Stimulated activated CD8-positive, alpha-beta memory T cell treated with anti-CD3 and anti-CD28 coated beads, Interleukin-4, amount 100 ng/mL, for 4 hours (primary cell): ENCODE measurements around the gene ERN1.
A peak's percentile ranks its signal among the peaks of the same experiment; 100 is the strongest.
"Not testable (repeated sequence)": the region's sequence is repeated elsewhere in the genome, so short reads cannot be mapped to it uniquely, and the experiment has no call there.

Experiments used
- DNase-seq, 2 donors: peaks; one replicate each; pipeline ENCODE4 v3.0.0-alpha.2; 2020; ENCODE audit warnings: low read depth in 2 of 2, low spot score in 1 of 2

The ERN1 gene

DNA sequence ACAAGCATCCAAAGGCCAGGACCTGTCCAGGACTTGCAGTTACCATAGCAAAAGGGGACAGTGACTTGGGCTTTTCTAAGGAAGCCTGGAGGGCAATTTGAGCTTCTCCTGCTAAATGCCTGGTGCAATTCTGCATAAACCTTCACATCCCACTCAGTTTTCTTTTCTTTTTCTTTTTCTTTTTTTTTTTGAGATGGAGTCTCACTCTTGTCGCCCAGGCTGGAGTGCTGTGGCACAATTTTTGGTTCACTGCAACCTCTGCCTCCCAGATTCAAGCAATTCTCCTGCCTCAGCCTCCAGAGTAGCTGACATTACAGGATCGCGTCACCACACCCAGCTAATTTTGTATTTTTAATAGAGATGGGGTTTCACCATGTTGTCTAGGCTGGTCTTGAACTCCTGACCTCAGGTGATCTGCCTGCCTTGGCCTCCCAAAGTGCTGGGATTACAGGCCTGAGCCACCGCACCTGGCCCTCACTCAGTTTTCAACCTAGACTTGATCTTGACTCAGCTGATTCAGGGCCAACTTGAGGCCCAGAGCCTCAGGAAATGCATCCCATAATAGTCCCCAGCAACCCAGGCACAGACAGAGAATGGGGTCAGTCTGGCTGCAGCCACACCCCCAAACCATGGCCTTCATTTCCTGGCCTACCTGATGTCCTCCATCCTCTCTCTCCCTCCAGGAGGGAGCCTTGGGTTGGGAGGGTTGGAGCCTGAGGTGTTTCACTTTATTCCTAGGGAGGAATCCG, 122.7 kb downstream of the ERN1 start:
- DNase-seq, result not testable (repeated sequence)

DNA sequence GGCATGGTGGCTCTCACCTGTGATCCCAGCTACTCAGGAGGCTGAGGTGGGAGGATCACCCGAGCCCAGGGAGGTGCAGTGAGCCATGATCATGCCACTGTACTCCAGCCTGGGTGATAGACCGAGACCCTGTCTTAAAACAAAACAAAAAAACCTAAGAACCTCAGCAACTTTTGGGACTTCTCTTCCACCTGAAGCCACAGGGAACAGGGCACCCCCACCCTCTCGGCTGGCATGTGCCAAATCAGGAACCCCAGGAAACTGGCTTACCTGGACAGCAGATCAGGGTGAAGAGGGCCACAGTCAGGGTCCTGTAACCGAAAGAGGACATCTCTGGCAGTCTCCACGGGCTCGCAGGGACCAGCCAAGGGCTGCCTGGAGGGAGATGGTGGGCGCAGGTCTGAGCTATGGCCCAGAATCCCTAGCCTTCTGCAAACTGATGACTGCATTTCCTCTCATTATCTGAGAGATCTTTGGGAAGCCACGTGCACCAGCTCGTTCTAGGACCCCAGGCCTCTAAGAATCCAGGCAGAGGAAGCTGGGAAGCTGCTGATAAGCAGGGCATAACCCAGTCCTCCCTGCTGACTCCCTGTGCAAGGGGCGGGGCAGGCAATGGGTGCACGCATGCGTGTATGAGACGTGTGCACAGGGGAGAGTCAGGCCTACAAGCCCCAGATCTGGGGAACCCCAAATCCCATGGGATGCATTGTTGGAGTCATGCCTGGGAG, 123.4 kb downstream of the ERN1 start:
- DNase-seq, result no peak

DNA sequence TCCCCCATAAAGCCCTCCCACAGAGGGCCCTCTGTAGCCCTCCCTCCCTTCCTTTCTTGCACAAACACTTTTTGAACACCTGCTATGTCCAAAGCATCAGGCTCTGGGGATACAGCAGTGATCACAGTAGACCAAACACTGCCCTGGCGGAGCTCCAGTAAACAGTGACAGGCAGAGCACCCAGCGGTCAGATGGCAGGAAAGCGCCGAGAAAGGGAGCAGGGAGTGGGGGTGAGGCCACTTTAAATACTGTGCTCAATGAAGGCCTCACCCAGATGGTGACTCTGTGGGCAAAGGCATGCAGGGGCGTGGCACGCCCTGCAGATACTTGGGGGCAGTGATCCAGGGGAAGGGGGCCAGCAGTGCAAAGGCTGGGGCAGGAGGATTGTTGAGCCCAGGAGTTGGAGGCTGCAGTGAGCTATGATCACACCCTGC, 124.2 kb downstream of the ERN1 start:
- DNase-seq, result no peak

DNA sequence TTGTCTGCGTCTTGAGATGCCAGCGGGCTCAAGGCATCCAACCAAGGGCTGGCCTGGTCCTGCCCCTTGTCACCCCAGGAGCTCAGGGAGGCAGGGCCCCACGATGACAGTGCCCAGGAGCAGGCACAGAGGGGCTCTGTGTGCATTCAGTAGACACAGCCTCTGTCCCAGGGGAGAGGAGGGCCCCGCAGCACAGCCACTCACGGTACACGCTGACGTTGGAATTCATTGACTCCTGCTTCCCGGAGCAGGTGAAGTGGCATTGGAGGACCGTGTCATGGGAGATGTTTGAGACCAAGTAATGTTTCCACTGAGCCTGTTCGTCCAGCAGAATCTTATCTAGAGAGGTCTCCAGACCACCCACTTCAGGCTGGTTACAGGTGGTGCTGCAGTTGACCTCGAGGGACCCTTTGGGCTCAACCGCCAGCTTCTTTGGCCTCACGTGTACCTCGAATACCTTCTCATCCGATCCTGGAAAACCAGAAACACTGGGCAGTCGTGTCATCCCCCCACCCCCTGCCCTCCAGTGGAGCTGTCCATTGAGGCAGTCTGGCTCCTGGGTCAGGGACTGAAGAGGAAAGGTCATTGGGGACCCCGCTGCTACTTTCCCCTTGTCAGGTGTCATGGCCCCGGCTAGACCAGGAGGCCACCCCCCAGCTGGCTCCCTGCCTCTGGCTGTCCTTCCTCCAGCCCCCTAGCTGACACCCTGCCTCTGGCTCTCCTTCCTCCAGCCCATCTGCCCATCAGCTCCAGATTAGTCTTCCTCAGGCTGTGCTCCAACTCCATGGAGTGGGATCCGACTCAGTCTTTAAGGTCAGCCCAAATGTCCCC, 124.8 kb downstream of the ERN1 start:
- no peak for DNase-seq

DNA sequence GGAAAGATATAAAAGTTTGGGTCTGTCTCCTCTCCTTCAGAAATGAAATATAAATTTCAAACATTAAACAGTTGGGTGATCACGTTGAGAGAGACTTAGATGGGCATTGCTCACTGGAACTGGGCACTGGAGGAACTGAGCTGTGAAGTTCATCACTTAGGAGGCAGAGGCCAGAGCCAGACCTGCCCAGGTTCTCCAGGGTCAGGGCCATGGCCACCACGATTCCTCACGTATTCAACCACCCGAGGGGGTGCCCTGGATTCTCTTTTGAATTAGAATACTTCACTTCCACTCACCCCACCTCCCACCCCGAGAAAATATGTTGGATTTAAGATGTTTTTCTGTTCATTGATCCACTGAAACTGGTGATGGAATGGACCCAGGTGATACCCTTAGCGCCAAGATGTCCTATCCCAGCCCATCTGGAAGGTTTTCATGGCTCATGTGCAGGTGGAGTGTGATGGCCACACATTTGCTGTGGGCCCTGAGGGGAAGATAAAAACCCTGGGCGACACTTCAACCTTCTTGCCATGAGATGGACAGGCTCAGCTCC, 125.7 kb downstream of the ERN1 start:
- no peak for DNase-seq

DNA sequence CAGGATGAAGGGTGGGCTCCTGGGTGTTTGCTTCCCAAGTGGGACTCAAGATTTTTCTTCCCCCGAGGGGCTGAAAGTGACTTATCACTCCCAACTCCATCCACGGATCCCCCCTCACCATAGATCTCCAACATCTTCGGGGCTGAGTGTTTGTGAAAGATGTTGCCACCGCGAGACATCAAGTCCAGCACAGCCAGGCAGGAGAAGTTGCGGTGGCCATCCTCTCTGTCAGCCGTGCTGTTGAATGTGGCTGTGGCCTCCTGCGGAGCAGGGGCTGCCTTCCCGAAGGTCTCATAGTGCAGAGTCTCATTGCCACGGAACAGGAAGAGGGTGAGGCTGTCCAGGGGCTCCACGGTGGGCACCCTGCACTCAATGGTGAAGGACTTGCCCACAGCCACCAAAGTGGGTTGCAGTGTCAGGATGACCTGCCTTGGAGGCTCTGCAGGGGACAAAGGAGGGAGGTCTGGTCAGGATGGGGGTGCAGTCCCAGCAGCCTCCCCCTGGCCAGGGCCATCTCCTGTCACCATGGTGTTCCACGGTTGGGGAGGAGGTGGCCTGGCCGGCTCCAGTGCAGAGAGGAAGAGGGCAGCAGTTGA, 126.3 kb downstream of the ERN1 start:
- no peak for DNase-seq

DNA sequence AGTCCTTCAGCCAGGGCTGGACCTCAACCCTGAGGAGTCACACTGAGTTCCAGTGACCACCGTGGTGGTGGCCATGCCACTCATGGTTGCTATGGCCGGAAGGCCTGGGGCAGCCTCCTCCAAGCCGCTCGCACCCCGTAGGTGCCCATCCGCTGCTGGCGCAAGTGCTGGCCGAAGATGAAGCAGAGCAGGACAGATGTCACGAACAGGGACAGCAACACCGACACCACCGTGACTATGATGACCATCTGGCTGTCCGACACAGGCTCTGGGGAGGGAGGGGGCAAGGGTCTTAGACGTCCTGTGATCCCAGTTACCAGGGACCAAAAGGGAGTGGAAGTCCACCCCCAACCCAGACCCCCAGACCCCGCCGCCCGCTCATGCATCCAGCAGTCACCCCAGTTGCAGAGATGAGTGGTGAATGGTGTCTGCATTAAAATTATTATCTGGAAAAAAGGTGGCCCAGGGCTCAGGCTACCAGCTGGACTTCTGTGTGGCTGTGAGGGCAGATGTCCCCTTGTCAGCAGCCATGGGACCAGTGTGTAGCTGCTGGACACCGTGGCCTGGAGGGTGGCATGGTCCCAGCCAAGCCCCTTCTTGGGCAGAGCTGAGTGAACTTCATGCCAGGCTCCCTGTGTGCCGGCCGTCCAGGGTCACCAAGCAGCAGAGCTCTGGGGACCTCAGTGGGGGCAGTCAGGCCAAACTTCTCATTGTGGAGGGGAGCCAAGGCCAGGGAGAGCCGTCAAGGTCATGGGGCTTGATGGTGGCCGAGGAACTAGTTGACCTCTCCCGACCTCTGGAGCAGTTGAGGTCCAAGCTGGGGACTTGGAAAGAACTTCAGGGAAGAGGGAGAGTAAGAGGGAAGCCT, 127.1 kb downstream of the ERN1 start:
- DNase-seq, result no peak

DNA sequence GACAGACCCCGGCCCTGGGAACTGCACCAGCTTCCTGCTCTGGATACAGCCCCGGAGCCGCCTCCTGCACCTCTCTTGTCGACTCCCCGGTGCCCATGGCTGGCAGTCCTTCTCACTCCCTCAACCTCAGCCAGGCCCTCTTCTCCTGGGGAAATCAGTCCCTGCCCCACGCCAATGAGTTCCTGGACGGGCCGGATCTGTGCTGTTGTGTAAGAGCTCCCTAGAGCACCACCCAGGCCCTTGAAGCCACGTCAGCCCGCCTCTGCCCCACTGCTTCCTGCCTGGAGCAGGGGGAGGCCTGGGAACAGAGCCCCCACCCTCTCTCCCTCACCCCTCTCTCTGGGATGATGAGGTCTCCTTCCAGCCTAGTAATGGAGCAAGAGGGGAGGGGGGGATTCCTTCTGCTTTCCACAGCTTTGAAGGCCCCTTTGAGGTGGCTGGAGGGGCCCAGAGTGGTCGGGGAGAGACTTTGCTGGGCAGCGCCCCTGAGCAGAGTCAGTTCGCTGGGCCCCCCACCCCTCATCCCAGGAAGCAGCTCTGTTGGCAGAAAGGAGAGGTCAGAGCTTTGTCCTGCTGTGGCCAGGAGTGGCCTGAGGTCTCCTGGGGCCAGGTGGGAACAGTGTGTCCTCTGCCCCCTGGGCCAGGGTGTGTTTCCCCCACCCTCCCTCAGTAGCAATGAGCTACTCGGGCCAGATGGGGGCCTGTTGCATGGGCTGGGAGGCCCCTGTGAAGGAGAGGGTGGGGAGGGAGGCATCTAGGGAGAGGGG, 128.0 kb downstream of the ERN1 start:
- DNase-seq, result no peak

DNA sequence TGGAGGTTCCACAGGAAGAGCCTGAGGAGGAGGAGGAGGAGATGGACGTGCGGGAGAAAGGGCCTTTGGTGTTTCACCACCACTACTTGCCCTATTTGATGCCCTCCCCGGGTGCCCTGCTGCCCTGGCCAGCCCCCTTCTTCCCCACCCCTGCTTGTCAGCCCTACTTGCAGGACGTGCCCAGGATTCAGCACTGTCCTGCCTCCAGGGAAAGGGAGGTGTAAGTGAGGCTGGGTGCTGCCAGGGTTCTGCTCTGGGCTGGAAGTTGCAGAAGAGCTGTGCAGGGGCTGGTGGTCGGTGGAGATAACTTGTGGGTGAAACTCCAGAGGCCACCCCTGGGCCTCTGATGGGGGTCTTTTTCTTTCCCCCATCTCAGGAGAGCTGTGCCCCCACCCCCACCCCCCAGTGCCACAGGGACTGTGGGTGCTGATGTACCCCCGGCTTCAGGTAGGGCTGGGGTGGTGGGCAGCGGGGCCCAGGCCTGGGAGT, 128.8 kb downstream of the ERN1 start:
- DNase-seq, result no peak

DNA sequence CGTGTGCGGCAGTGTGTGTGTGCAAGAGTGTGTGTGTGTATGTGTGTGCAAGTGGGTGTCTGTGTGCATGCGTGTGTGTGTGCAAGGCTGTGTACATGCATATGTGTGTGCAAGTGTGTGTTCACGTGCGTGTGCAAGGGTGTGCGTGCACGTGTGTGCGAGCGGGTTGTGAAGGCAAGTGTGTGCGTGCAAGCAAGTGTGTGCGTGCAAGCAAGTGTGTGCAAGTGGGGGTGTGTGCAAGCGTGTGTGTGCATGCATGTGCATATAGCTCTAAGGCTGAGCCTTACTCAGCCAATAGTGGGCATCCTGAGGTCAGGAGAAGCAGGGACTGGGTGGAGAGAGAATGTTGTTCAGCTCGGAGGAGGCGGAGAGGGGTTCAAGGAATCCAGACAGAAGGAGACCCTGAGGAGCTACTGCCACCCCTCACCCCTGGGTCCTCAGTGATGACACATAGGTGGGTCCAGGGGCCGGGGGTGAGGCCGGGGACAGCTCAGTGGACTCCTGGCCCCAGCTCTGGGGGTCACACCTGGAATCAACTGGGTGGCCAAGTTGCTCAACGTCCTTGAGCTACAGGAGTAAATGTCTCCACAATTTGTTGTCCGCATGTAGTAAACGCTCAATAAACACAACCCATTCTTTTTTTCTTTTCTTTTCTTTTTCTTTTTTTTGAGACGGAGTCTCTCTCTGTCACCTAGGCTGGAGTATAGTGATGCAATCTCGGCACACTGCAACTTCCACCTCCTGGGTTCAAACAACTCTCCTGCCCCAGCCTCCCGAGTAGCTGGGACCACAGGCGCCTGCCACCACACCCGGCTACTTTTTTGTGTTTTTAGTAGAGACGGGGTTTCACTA, 130.0 kb downstream of the ERN1 start:
- no peak for DNase-seq

DNA sequence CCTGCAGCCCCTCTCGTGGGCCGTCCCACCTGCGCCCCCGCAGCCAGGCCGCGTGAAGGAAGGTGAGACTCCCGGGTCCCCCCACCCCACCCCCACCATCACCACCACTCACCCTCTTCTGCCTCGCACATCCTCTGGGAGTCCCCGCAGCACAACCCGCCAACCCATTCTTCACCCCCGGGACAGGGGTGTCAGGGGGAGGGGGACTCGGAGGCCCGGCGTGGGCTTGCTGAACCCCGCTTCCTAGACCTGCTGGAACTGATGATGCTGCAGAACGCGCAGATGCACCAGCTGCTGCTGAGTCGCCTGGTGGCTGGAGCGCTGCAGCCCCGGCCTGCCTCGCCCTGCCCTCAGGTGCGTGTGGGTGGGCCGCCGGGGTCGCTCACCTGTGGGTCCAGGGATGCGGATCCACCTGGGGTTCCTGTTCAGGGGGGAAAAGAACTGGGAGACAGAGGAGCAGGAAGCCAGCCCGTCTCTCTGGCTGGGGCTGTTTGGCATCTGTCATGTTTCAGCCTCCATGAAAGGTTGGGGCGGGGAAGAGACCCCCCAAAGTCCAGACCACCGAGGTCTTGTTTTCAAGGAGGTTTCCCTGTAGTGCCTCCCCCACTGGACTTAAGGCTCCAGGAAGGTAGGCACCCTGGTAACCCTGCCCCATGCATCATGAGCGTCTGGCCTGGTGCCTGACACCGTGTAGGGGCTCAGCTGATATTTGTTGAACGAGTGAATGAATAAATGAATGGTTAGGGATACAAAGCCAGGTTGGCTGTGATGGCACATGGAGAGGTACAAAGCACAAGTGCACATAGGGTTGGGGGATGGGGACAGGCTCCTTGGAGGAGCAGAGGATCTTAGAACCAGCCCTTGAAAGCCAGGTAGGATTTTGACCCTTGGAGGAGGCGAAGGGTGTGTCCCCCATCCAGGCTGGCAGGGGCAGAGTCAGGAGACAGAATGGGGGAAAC, 130.9 kb downstream of the ERN1 start:
- no peak for DNase-seq

DNA sequence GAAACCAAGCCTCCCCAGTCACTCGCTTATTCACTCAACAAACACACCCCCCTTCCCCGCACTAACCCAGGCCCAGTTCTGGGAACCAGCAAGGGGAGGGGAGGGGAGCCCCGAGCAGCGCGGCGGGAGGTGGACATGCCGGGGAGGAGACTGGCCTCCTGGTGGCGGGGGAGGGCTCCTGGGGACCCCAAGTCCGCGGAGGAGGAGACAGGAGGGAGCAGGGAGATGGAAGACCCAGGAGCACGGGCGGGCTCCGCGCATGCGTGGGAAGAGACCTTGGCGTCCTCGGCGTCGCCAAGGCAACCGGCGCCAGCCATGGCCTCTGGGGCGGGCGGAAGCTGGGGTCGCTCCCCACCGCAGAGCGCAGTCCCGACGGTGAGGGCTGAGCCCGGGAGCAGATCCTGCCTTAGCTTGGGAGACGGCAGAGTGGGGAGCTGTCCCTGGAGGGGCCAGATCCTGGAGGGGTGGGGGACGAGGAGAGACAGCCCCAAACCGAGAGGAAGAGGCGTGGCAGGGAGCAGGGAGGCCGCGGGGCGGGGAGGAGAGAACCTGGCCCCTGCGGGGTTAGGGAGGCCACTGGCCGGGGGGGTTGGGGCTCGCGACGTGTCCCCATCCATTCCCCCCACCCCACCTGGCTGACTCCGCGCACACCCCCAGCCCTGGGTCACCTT, 131.8 kb downstream of the ERN1 start, which contains the start of gene PRR29:
TSS of gene PRR29 (plus strand) at position 302 of the 671 bp plus-strand sequence. CDS start at position 316, 14 bp downstream.
- peak; percentile 35 to 39 for DNase-seq

DNA sequence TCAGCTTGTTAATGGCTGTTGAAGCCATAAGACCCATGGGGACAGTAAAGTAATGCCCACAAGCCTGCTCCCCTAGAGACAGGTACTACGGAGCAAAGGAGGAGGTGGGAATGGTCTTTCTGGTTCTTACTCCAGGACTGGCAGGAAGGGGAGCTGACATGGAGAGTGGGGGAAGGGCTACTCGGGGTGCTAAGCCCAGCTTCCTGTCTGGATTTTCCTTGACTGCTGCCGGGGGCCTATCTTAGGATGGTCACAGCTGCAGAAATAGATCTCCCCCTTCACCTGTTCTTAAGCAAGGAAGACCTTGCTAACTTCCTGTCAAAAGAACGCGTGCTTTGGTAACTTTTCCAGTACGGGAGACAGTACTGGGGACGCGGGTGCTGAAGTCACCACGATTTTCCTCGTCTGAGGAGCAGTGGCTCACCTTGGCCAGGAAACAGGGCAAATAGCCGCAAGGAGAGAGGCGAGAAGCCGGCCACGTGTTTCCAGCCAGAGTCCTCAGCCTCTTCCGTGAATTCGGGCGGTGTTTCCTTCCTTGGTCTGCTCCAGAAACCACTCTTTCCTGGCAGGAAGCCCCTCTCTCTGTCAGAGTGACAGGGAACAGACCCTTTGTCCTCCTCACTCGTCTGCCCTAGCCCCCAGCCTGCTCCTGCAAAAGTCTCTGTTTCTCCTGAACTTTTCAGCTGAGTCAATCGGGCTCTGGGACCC, 132.4 kb downstream of the ERN1 start:
- DNase-seq, result no peak

DNA sequence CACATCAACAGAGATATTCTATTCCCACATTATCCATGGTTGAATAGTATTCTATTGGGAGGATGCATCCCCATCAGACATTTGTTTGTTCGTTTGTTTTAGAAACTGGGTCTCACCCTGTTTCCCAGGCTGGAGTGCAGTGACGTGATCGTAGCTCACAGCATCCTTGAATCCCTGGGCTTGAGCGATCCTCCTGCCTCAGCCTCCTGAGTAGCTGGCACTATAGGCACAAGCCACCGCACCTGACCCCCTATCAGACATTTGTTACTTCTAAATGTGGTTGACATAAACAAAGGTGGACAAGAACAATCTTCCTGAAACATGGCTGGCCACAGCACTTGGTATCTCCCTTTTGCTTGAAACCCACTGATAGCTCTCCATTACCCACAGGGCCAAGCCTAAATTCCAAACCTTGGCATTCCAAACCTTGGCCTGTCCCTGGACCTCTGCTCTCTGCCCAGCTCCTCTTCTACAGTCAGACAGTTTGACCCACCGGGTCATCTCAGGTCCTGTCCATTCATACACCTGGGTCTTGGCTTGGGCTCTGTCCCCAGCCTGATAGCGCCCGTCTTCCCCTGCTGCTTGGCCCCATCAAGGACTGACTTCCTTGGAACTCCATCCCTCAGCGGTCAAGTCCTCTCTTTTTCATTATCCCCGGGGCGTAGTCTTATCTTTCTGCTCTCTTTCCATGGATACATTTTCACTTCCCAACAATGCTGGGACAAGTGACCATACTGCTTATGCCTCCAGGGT, 133.3 kb downstream of the ERN1 start:
- DNase-seq, result no peak

DNA sequence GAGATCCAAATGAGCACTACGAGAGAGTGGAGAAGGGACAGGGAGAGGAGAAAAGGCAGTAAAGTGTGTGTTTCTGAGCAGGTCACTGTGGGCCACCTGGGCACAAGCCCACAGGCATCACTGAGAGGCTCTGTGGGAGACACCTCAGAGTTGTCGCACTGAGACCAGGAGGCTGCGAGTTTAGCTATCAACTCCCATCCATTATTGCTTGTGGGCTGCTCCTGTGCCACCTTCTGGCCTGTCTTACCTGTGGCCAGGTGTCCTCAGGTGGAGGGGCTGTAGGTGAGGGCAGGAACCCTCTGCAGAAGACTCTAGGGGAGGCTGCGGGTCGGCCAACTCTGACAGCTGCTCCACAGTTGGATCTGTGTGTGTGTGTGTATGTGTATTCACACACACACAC, 134.3 kb downstream of the ERN1 start:
- DNase-seq, result no peak
